Measurements from ENCODE around the gene PCARE.

GRCh38 chr2:29070526-29070925 lies 3.8 kb downstream of the PCARE start:
- TF ChIP-seq CTCF (IDR thresholded peaks at IDR 0.05) (no peak), POLR2A (IDR thresholded peaks at IDR 0.05) (no peak)
